ENCODE measurements around the gene PSMD6. TPM values are rescaled to one million over a fixed set of nuclear protein-coding genes. Genes with fewer than 3 reads are reported as not detected.

PSMD6 gene
- total and polyA plus RNA-seq, 9 of the 15 experiments (the other 6 are each of a cell fraction or from before 2014, with no cell fraction given) = 78.2 to 133 (median 113) TPM

- peak; percentile 96 for TF ChIP-seq HMGXB4 (CRISPR knock-in tag; IDR thresholded peaks at IDR 0.05)
- TF ChIP-seq ZBTB8A (IDR thresholded peaks at IDR 0.05; ENCODE audit: partially characterized antibody) = no peak
- TF ChIP-seq MCM2 (IDR thresholded peaks at IDR 0.05; ENCODE audit: low read depth) = no peak
- no peak for TF ChIP-seq GTF2A2 (tag; IDR thresholded peaks at IDR 0.05)
- TF ChIP-seq CBFB (CRISPR knock-in tag; IDR thresholded peaks at IDR 0.05) = no peak
- peak; percentile 96 for TF ChIP-seq GABPA (tag; conservative IDR thresholded peaks at IDR 0.05; ENCODE audit: low read depth)
- no peak for TF ChIP-seq PURB (CRISPR knock-in tag; IDR thresholded peaks at IDR 0.05; ENCODE audit: low read depth)
- no peak for TF ChIP-seq ZEB2 (IDR thresholded peaks at IDR 0.05)
- TF ChIP-seq HOXB6 (CRISPR knock-in tag; IDR thresholded peaks at IDR 0.05; ENCODE audit: borderline replicate concordance) = no peak
- no peak for TF ChIP-seq ZNF431 (CRISPR knock-in tag; IDR thresholded peaks at IDR 0.05)
- TF ChIP-seq MYBL2 (IDR thresholded peaks at IDR 0.05; ENCODE audit: low read depth) = no peak
- no peak for TF ChIP-seq MYBL2 (CRISPR knock-in tag; IDR thresholded peaks at IDR 0.05; ENCODE audit: borderline replicate concordance)
- no peak for TF ChIP-seq ZKSCAN1 (IDR thresholded peaks at IDR 0.05; ENCODE audit: low read depth, low read length)
- 0 out of 2 replicates have a peak, but pooled peaks have one; percentile 20 for TF ChIP-seq SMAD4 (CRISPR knock-in tag; conservative IDR thresholded peaks at IDR 0.05)
- no peak for TF ChIP-seq PTBP1 (IDR thresholded peaks at IDR 0.05; ENCODE audit: low read depth, low read length)
- no peak for TF ChIP-seq BCL6 (CRISPR knock-in tag; IDR thresholded peaks at IDR 0.05)
- TF ChIP-seq CEBPB (tag; IDR thresholded peaks at IDR 0.05) = no peak
- TF ChIP-seq CCAR2 (IDR thresholded peaks at IDR 0.05; ENCODE audit: low read depth, low read length) = no peak
- TF ChIP-seq ZBTB12 (CRISPR knock-in tag; IDR thresholded peaks at IDR 0.05) = no peak
- TF ChIP-seq NUFIP1 (IDR thresholded peaks at IDR 0.05; ENCODE audit: partially characterized antibody) = no peak
- peak; percentile 68 for TF ChIP-seq USF1 (CRISPR knock-in tag; IDR thresholded peaks at IDR 0.05)
- no peak for TF ChIP-seq GTF2B (IDR thresholded peaks at IDR 0.05; ENCODE audit: extremely low read depth, insufficient read length)
- peak; percentile 67 for TF ChIP-seq FOXP1 (CRISPR knock-in tag; IDR thresholded peaks at IDR 0.05)
- peak; percentile 58 for TF ChIP-seq TBP (optimal IDR thresholded peaks at IDR 0.05; ENCODE audit: low read depth, low read length)
- no peak for TF ChIP-seq COPS2 (conservative IDR thresholded peaks at IDR 0.05)
- no peak for TF ChIP-seq PHB (CRISPR knock-in tag; IDR thresholded peaks at IDR 0.05)
- TF ChIP-seq KAT7 (CRISPR knock-in tag; IDR thresholded peaks at IDR 0.05; ENCODE audit: borderline replicate concordance) = 0 out of 2 replicates have a peak, but pooled peaks have one; percentile 58
- TF ChIP-seq ZNF764 (CRISPR knock-in tag; IDR thresholded peaks at IDR 0.05; ENCODE audit: low read depth) = no peak
These were observed at the start of gene PSMD6 (continued) for GRCh38 chr3:64023187-64023860.

Data from K562 (cell line).